ENCODE data around the gene TBC1D20.
"Not testable (repeated sequence)": the region's sequence is repeated elsewhere in the genome, so short reads cannot be mapped to it uniquely, and the experiment has no call there.

TBC1D20 gene

DNA sequence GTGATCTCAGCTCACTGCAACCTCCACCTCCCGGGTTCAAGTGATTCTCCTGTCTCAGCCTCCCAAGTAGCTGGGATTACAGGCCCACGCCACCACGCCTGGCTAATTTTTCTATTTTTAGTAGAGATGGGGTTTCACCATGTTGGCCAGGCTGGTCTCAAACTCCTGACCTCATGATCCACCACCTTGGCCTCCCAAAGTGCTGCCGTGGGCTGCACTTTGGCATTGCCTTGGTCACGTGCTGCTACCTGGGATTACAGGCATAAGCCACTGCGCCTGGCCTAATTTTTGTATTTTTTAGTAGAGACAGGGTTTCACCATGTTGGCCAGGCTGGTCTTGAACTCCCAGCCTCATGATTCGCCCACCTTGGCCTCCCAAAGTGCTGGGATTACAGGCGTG is 75.7 kb downstream of the TBC1D20 start:
- H3K4me3 Mint-ChIP-seq; H3K27ac Mint-ChIP-seq; H3K4me1 Mint-ChIP-seq (ENCODE audit: low read depth); H3K27me3 Mint-ChIP-seq; H3K9me3 Mint-ChIP-seq; intact Hi-C loops (cut with micrococcal nuclease): not testable (repeated sequence)
- H3K36me3 Mint-ChIP-seq (ENCODE audit: low read depth) = peaks cover 42% of the 10 kb centered on the region

Data from dendritic cell treated with granulocyte-macrophage colony-stimulating factor and Interleukin-4, amounts not matched to agents 40 ng/mL and 50 ng/mL, for 4 days (primary cell).